Measurements from ENCODE around the gene FAM162B. TPM values are rescaled to one million over a fixed set of nuclear protein-coding genes. Genes with fewer than 3 reads are reported as not detected.

Gene FAM162B
- total RNA-seq (2014; rRNA removed; shearing (Covaris generic)), result not detected in 2 replicates
- not detected in 2 replicates for total RNA-seq (2022)
- not detected for Bru-seq, nascent RNA
- not detected for BruChase-seq, experiment 1, labeled RNA remaining after a 6-hour chase
- BruChase-seq, experiment 2, labeled RNA remaining after a 2-hour chase, result not detected
- long read RNA-seq, result 0 reads

- intact Hi-C loops (cut with micrococcal nuclease; ENCODE audit: unreplicated experiment), result no loop called here
- no peaks in the 10 kb centered on the region for H3K4me1 ChIP-seq (ENCODE audit: insufficient read depth, low read length, poor library complexity, severe bottlenecking)
- CTCF ChIA-PET (ENCODE audit: unreplicated experiment), result no interaction called here
Observed at GRCh38 chr6:116764961-116765841, at the start of gene FAM162B. Gene FAM162B (minus strand): TSS chr6:116765719. CDS start chr6:116765576, 143 bp downstream.

GRCh38 chr6:116812051-116812650 lies 46.6 kb upstream of the FAM162B start:
- H3K4me2 ChIP-seq (ENCODE audit: low read length), result no peak overlapping the region
- ChIA-PET POLR2A (interaction anchor here (0.6 kb wide), 1 partner anchor 14 kb away, joined by 9 read pairs; no protein-coding TSS in a partner anchor), CTCF (ENCODE audit: unreplicated experiment) (no interaction called here)
- H3K4me1 ChIP-seq (ENCODE audit: insufficient read depth, low read length, poor library complexity, severe bottlenecking), result no peaks in the 10 kb centered on the region
- no peak for DNase-seq (ENCODE audit: low spot score)
- no peak overlapping the region for H2AFZ ChIP-seq (ENCODE audit: low read length)
- H3K9me3 ChIP-seq (ENCODE audit: low read length), result no peaks in the 10 kb centered on the region
- intact Hi-C loops (cut with micrococcal nuclease; ENCODE audit: unreplicated experiment), result no loop called here
- H3K79me2 ChIP-seq (ENCODE audit: insufficient read depth, low read depth, low read length), result no peaks in the 10 kb centered on the region
- no peaks in the 10 kb centered on the region for H4K20me1 ChIP-seq (ENCODE audit: insufficient read depth, low read length)
- no peak overlapping the region for H3K27ac ChIP-seq (ENCODE audit: low read depth, low read length, poor library complexity, severe bottlenecking)
- no peaks in the 10 kb centered on the region for H3K36me3 ChIP-seq (ENCODE audit: insufficient read depth, low read length)
- H3K4me3 ChIP-seq (ENCODE audit: low read depth, low read length, poor library complexity, severe bottlenecking), result no peak overlapping the region
- no peaks in the 10 kb centered on the region for H3K9me2 ChIP-seq (ENCODE audit: insufficient read depth, low read length)
- no peak for TF ChIP-seq CTCF (conservative IDR thresholded peaks at IDR 0.05; ENCODE audit: low read length)
- no peak for TF ChIP-seq EZH2phosphoT487 (IDR thresholded peaks at IDR 0.05; ENCODE audit: borderline replicate concordance, low read depth, low read length)
- no TSS peak for BruUV-seq (replicated peaks)

More at GRCh38 chr6:116764961-116765841, at the start of gene FAM162B:
- no peak for DNase-seq (ENCODE audit: low spot score)
- BruUV-seq (replicated peaks), result no TSS peak
- Histone ChIP-seq H4K20me1 (ENCODE audit: insufficient read depth, low read length) (no peaks in the 10 kb centered on the region), H3K27ac (ENCODE audit: low read depth, low read length, poor library complexity, severe bottlenecking) (no peak within 1 kb of the TSS), H3K9me2 (ENCODE audit: insufficient read depth, low read length) (no peaks in the 10 kb centered on the region), H3K79me2 (ENCODE audit: insufficient read depth, low read depth, low read length) (no peaks in the 10 kb centered on the region), H3K9me3 (ENCODE audit: low read length) (no peaks in the 10 kb centered on the region), H3K4me3 (ENCODE audit: low read depth, low read length, poor library complexity, severe bottlenecking) (no peak within 1 kb of the TSS), H3K36me3 (ENCODE audit: insufficient read depth, low read length) (no peaks in the 10 kb centered on the region), H2AFZ (ENCODE audit: low read length) (no peak within 1 kb of the TSS), H3K4me2 (ENCODE audit: low read length) (no peak within 1 kb of the TSS)
- TF ChIP-seq EZH2phosphoT487 (IDR thresholded peaks at IDR 0.05; ENCODE audit: borderline replicate concordance, low read depth, low read length), result no peak
- no peak for TF ChIP-seq CTCF (conservative IDR thresholded peaks at IDR 0.05; ENCODE audit: low read length)
- POLR2A ChIA-PET, result interaction anchor here (0.6 kb wide), 1 partner anchor 12 kb away, joined by 3 read pairs; no protein-coding TSS in a partner anchor

Data from OCI-LY7 (cell line).